Esophagus squamous epithelium (tissue), 4 donors: ENCODE measurements around the gene VSX1.

Experiments used
- CTCF ChIP-seq, 6 experiments: fragments of 450-650 bp in 4 of 6; fragments of 200-600 bp in 2 of 6; sonication (generic) in 2 of 6; IDR thresholded peaks; one replicate each; pipeline ENCODE4 v1.5.1; 2016 to 2019; ENCODE audit warnings: antibody characterized with exemption in 6 of 6, mild to moderate bottlenecking in 4 of 6, moderate library complexity in 4 of 6
- POLR2A ChIP-seq, 4 donors: fragments of 450-650 bp; IDR thresholded peaks; one replicate each; pipeline ENCODE4 v1.6.1; 2017; ENCODE audit warnings: antibody characterized with exemption in 4 of 4, mild to moderate bottlenecking in 4 of 4, moderate library complexity in 3 of 4

GRCh38 chr20:25046181-25046641 lies 35.7 kb downstream of the VSX1 start:
- TF ChIP-seq CTCF (IDR thresholded peaks at IDR 0.05) (no peak), POLR2A (IDR thresholded peaks at IDR 0.05) (no peak)
